OCI-LY7 (cell line): ENCODE results near the gene PBX2. TPM values are rescaled to one million over a fixed set of nuclear protein-coding genes. Genes with fewer than 3 reads are reported as not detected.

Experiments used
- BruUV-seq: library from RNA; stranded (reverse); fragments of 400-500 nt; replicated peaks from 2 replicates; lab custom pipeline; 2021; lab: Mats Ljungman, UMichigan
- CTCF ChIA-PET: fragments of 300-600 bp; sonication (Branson Sonifier 250); formaldehyde crosslinking; loops from one replicate; lab custom pipeline; 2022; ENCODE audit warnings: antibody characterized with exemption; ENCODE audit not compliant: unreplicated experiment; lab: Charles Lee
- POLR2A ChIA-PET: fragments of 300-600 bp; sonication (Branson Sonifier 250); formaldehyde crosslinking; loops from one replicate; lab custom pipeline; 2022; ENCODE audit warnings: antibody characterized with exemption; lab: Charles Lee
- DNase-seq: peaks from one replicate; pipeline ENCODE4 v3.0.0-alpha.2; 2015; ENCODE audit warnings: low spot score
- H2AFZ ChIP-seq: fragments of 200-600 bp; sonication (generic), shearing (Covaris generic); 2 replicates; pipeline ENCODE4 v1.6.1; 2014; ENCODE audit warnings: mild to moderate bottlenecking, antibody characterized with exemption, low read length, moderate library complexity
- H3K27ac ChIP-seq: fragments of 200-600 bp; sonication (generic); 2 replicates; pipeline ENCODE4 v1.5.1; 2014; ENCODE audit warnings: mixed run types, low read depth, mild to moderate bottlenecking, moderate library complexity, low read length, inconsistent platforms; ENCODE audit not compliant: poor library complexity, severe bottlenecking
- H3K36me3 ChIP-seq: fragments of 200-600 bp; sonication (generic); 2 replicates; pipeline ENCODE4 v1.6.1; 2014; ENCODE audit warnings: mild to moderate bottlenecking, antibody characterized with exemption, low read length, moderate library complexity, mixed read lengths; ENCODE audit not compliant: insufficient read depth
- H3K4me1 ChIP-seq: fragments of 200-600 bp; sonication (generic); 2 replicates; pipeline ENCODE4 v1.5.1; 2014; ENCODE audit warnings: mild to moderate bottlenecking, low read length; ENCODE audit not compliant: insufficient read depth, poor library complexity, severe bottlenecking
- H3K4me2 ChIP-seq: fragments of 200-600 bp; sonication (generic); 2 replicates; pipeline ENCODE4 v1.6.1; 2014; ENCODE audit warnings: mild to moderate bottlenecking, low read length
- H3K4me3 ChIP-seq: fragments of 200-600 bp; sonication (generic); 2 replicates; pipeline ENCODE4 v1.5.1; 2014; ENCODE audit warnings: mild to moderate bottlenecking, low read depth, low read length; ENCODE audit not compliant: poor library complexity, severe bottlenecking
- H3K79me2 ChIP-seq: fragments of 200-600 bp; sonication (generic); 2 replicates; pipeline ENCODE4 v1.6.1; 2016; ENCODE audit warnings: low read depth, mild to moderate bottlenecking, low read length, moderate library complexity, mixed read lengths; ENCODE audit not compliant: insufficient read depth
- H3K9me2 ChIP-seq: fragments of 200-600 bp; sonication (generic); 2 replicates; pipeline ENCODE4 v1.6.1; 2016; ENCODE audit warnings: mild to moderate bottlenecking, low read length, mixed read lengths; ENCODE audit not compliant: insufficient read depth
- H3K9me3 ChIP-seq: fragments of 200-600 bp; sonication (generic); 2 replicates; pipeline ENCODE4 v1.6.1; 2014; ENCODE audit warnings: mild to moderate bottlenecking, mixed run types, low read length, mixed read lengths
- H4K20me1 ChIP-seq: fragments of 200-600 bp; sonication (generic); 2 replicates; pipeline ENCODE4 v1.6.1; 2014; ENCODE audit warnings: mild to moderate bottlenecking, antibody characterized with exemption, low read length, moderate library complexity, mixed read lengths; ENCODE audit not compliant: insufficient read depth
- CTCF ChIP-seq: fragments of 200-600 bp; sonication (generic); conservative IDR thresholded peaks from 2 replicates; pipeline ENCODE4 v1.5.1; 2014; ENCODE audit warnings: mild to moderate bottlenecking, antibody characterized with exemption, low read length, moderate library complexity, mixed read lengths
- EZH2phosphoT487 ChIP-seq: fragments of 200-600 bp; sonication (generic); IDR thresholded peaks from 2 replicates; pipeline ENCODE4 v1.6.1; 2018; ENCODE audit warnings: low read depth, borderline replicate concordance, mild to moderate bottlenecking, mixed run types, antibody characterized with exemption, low read length, moderate library complexity, mixed read lengths
- intact Hi-C: fragments of 100-400 bp; cut with micrococcal nuclease; formaldehyde crosslinking; loops from one replicate; pipeline ENCODE4 v1.10.0; 2022; ENCODE audit not compliant: unreplicated experiment
- total RNA-seq, 2 experiments: library from RNA; depleted of rRNA in 1 of 2; stranded (reverse); fragments of >200 nt in 1 of 2; shearing (Covaris generic) in 1 of 2; gene quantifications; 2 replicates each; pipeline ENCODE4 v1.2.3, GENCODE V29; 2014 to 2022

PBX2 gene
- total RNA-seq, 2 experiments from 2014 or later: 23.1 to 80.5 TPM

GRCh38 chr6:32192608-32193039, 2.6 kb upstream of the PBX2 start, which contains the start of gene GPSM3:
Gene GPSM3, minus strand, starts transcription at chr6:32192643. Its CDS starts 130 bp downstream, at chr6:32192513.
- Histone ChIP-seq H3K36me3 (peaks cover 11% of the 10 kb centered on the region), H2AFZ (peak within 1 kb of the TSS; percentile 3; the same call in 1 of the 2 replicates), H3K4me3 (peak within 1 kb of the TSS; percentile 92), H3K4me1 (peaks cover 66% of the 10 kb centered on the region), H3K4me2 (peak within 1 kb of the TSS; percentile 86), H3K79me2 (peaks cover 31% of the 10 kb centered on the region; the same call in 1 of the 2 replicates), H4K20me1 (no peaks in the 10 kb centered on the region), H3K9me3 (no peaks in the 10 kb centered on the region), H3K27ac (peak within 1 kb of the TSS; percentile 79), H3K9me2 (no peaks in the 10 kb centered on the region)
- CTCF ChIA-PET: interaction anchor here (0.6 to 1.2 kb wide), 4 partner anchors 16 to 662 kb away, joined by 3 to 6 read pairs (median 3); partner anchors contain the start of gene FKBPL
- intact Hi-C loops: no loop called here
- DNase-seq: peak; percentile 71
- POLR2A ChIA-PET: interaction anchor here (0.7 to 1.6 kb wide), 8 partner anchors 11 to 539 kb away, joined by 3 to 5 read pairs (median 4); partner anchors contain the start of genes AGPAT1, ATF6B and CSNK2B
- no peak for TF ChIP-seq EZH2phosphoT487
- TF ChIP-seq CTCF: no peak
- no TSS peak for BruUV-seq

GRCh38 chr6:32191696-32192607, 1.9 kb upstream of the PBX2 start:
- H4K20me1 ChIP-seq: no peaks in the 10 kb centered on the region
- intact Hi-C loops: no loop called here
- DNase-seq: no peak
- H3K79me2 ChIP-seq: peaks cover 31% of the 10 kb centered on the region; the same call in 1 of the 2 replicates
- POLR2A ChIA-PET: interaction anchor here (0.7 to 3.3 kb wide), 8 partner anchors 11 to 539 kb away, joined by 3 to 16 read pairs (median 4); partner anchors contain the start of genes AGPAT1 and ATF6B
- no peaks in the 10 kb centered on the region for H3K9me3 ChIP-seq
- no peak for TF ChIP-seq EZH2phosphoT487
- TF ChIP-seq CTCF: no peak
- H3K4me1 ChIP-seq: peaks cover 66% of the 10 kb centered on the region
- H3K36me3 ChIP-seq: peaks cover 18% of the 10 kb centered on the region
- H2AFZ ChIP-seq: no peak overlapping the region
- no TSS peak for BruUV-seq
- peak overlapping the region; percentile 79 for H3K27ac ChIP-seq
- no peaks in the 10 kb centered on the region for H3K9me2 ChIP-seq
- CTCF ChIA-PET: interaction anchor here (0.8 to 1.2 kb wide), 2 partner anchors 15 to 61 kb away, joined by 3 to 6 read pairs; partner anchors contain the start of gene FKBPL
- peak overlapping the region; percentile 92 for H3K4me3 ChIP-seq
- H3K4me2 ChIP-seq: peak overlapping the region; percentile 86
